SKM-1 treated with dmso at 0.1 percent for 144 hours (cell line): ENCODE results near the gene EAF1.
"Not testable (repeated sequence)": the region's sequence is repeated elsewhere in the genome, so short reads cannot be mapped to it uniquely, and the experiment has no call there.

Source experiments
- DNase-seq: peaks from one replicate; lab custom pipeline; 2025; ENCODE audit not compliant: unreplicated experiment; lab: John Stamatoyannopoulos, UW

Gene EAF1

GRCh38 chr3:15427182-15427880, at the start of gene EAF1, which contains the start of gene METTL6:
EAF1 (plus strand) TSS chr3:15427598; CDS start chr3:15427780, 182 bp downstream.
METTL6 (minus strand) TSS chr3:15427544; CDS start chr3:15426511, 1,033 bp downstream.
- peak; percentile 73 for DNase-seq

- DNase-seq, result peak; percentile 93
Measured at GRCh38 chr3:15377961-15378791, 49.2 kb upstream of the EAF1 start.

GRCh38 chr3:15380980-15381890, 46.2 kb upstream of the EAF1 start:
- peak; percentile 19 for DNase-seq

- no peak for DNase-seq
Measured at GRCh38 chr3:15382405-15382923, 44.9 kb upstream of the EAF1 start.

- no peak for DNase-seq
Measured at GRCh38 chr3:15384510-15385237, 42.7 kb upstream of the EAF1 start.

GRCh38 chr3:15385238-15385695, 42.1 kb upstream of the EAF1 start:
- not testable (repeated sequence) for DNase-seq

GRCh38 chr3:15385901-15386653, 41.3 kb upstream of the EAF1 start:
- DNase-seq, result no peak

- not testable (repeated sequence) for DNase-seq
Measured at GRCh38 chr3:15386654-15386955, 40.8 kb upstream of the EAF1 start.

- no peak for DNase-seq
Measured at GRCh38 chr3:15387171-15387581, 40.2 kb upstream of the EAF1 start.

GRCh38 chr3:15387735-15388134, 39.7 kb upstream of the EAF1 start:
- DNase-seq, result no peak

- DNase-seq, result not testable (repeated sequence)
Measured at GRCh38 chr3:15388335-15388734, 39.1 kb upstream of the EAF1 start.

GRCh38 chr3:15390460-15390859, 36.9 kb upstream of the EAF1 start:
- no peak for DNase-seq

- no peak for DNase-seq
Measured at GRCh38 chr3:15391007-15391406, 36.4 kb upstream of the EAF1 start.

- DNase-seq, result not testable (repeated sequence)
Measured at GRCh38 chr3:15393252-15393651, 34.1 kb upstream of the EAF1 start.

GRCh38 chr3:15398731-15399133, 28.7 kb upstream of the EAF1 start:
- DNase-seq, result not testable (repeated sequence)

- no peak for DNase-seq
Measured at GRCh38 chr3:15399970-15400369, 27.4 kb upstream of the EAF1 start.

- no peak for DNase-seq
Measured at GRCh38 chr3:15401936-15402335, 25.5 kb upstream of the EAF1 start.

- DNase-seq, result no peak
Measured at GRCh38 chr3:15403495-15403894, 23.9 kb upstream of the EAF1 start.

- DNase-seq, result no peak
Measured at GRCh38 chr3:15403965-15404364, 23.4 kb upstream of the EAF1 start.
